Esophagus squamous epithelium (tissue), 4 donors: ENCODE measurements around the gene SLC26A11.

ENCODE experiments used
- POLR2A ChIP-seq, 4 donors: fragments of 450-650 bp; IDR thresholded peaks; one replicate each; pipeline ENCODE4 v1.6.1; 2017; ENCODE audit warnings: antibody characterized with exemption in 4 of 4, mild to moderate bottlenecking in 4 of 4, moderate library complexity in 3 of 4
- TF ChIP-seq, protein P1 (sequence below), 6 experiments: fragments of 450-650 bp in 4 of 6; fragments of 200-600 bp in 2 of 6; sonication (generic) in 2 of 6; IDR thresholded peaks; one replicate each; pipeline ENCODE4 v1.5.1; 2016 to 2019; ENCODE audit warnings: antibody characterized with exemption in 6 of 6, mild to moderate bottlenecking in 4 of 6, moderate library complexity in 4 of 6

DNA sequence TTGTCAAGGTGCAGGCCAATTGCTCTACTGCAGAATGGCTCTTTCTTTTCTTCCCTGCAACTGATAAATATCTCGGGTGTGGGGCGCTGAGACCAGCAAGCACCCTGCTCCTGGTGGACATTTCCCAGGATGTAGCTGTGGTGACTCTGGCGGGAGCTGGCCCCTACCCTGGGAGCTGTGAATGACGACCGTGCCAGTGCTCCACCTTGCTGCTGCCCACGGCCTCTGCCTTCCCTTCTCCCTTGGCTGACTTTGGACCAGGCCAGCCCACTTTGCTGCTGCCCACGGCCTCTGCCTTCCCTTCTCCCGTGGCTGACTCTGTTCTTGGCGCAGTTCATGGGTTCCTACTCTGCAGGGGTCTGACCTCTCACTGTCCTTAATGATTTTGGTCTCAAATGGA is 34.3 kb upstream of the SLC26A11 start:
- TF ChIP-seq, protein P1, sequence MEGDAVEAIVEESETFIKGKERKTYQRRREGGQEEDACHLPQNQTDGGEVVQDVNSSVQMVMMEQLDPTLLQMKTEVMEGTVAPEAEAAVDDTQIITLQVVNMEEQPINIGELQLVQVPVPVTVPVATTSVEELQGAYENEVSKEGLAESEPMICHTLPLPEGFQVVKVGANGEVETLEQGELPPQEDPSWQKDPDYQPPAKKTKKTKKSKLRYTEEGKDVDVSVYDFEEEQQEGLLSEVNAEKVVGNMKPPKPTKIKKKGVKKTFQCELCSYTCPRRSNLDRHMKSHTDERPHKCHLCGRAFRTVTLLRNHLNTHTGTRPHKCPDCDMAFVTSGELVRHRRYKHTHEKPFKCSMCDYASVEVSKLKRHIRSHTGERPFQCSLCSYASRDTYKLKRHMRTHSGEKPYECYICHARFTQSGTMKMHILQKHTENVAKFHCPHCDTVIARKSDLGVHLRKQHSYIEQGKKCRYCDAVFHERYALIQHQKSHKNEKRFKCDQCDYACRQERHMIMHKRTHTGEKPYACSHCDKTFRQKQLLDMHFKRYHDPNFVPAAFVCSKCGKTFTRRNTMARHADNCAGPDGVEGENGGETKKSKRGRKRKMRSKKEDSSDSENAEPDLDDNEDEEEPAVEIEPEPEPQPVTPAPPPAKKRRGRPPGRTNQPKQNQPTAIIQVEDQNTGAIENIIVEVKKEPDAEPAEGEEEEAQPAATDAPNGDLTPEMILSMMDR (IDR thresholded peaks at IDR 0.05): no peak
- TF ChIP-seq POLR2A (IDR thresholded peaks at IDR 0.05): no peak
